Retina (tissue), 1 donor: ENCODE data around the gene WSB2.
"Not testable (repeated sequence)": the region's sequence is repeated elsewhere in the genome, so short reads cannot be mapped to it uniquely, and the experiment has no call there.

Experiments
- DNase-seq: peaks from one replicate; pipeline ENCODE4 v3.0.0-alpha.2; 2016

The WSB2 gene

DNA sequence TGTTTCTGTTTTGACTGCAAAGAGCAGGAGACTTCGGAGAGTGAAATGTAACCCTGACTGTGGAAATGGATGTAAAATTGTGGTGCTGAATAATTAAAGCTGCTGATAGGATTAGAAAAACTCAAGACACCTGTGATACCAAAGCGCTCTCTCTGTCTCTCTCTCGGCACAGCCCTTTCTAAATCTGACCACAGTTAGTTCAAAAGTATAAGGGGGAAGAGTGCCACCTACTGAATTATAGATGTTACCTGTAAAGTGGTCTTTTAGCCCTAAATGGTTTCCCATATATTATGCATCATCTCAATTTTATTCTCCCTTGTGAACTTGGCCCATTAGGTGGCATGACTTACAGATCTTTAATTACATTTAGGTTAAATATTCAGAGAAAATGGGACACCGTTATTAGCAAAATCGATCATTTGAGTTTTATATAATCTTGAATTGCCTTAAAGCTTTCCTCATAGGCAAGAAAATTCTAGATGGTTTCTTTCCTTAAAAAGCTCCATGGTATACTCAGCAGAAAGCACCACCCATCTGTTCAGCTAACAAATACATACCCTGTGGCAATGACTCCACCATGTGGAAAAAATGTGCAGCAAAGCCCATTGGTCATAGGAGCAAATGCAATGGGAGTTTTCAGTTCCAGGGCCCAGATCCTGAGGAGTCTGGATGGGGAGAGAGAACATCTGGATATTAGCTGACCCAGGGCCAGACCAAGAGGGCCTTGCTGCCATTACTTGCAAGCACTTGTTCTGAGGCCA is 26.4 kb downstream of the WSB2 start:
- DNase-seq: peak; percentile 56

DNA sequence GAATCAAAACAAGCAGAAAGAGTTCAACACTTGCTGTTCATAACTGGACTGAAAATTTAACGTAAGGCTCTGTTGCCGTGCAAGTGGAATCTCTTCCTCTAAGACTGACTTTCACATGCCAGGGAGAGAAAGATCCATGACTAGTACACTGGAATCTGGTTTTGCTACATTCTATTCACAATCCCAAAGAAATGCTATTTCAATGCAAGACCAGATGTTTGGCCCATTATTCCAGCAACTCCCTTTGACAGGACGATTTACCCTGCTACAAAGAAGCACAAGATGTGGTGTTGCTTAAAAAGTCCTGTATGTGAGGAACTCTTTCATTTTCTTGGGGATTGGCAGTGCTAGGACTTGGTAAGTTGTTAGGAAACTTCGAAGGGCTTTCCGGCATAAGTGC is 27.1 kb downstream of the WSB2 start:
- no peak for DNase-seq

DNA sequence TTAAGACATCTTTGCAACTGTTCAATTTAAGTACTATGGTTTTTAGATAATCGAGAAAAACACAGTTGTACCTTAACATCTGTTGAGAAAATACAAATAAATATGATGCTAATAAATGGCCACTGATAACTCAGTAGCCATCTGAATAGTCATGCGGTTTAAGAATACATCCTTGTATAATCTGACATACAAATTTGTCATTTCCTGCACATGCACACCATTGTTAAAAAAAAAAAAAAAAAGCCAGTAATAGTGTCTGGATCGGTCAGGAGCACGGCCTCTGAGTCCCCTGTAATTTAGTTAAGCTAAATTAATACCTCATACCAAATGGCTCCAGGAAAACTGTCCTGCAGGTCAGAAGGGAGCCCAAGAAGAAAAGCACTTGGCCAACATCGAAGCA is 27.7 kb downstream of the WSB2 start:
- no peak for DNase-seq

DNA sequence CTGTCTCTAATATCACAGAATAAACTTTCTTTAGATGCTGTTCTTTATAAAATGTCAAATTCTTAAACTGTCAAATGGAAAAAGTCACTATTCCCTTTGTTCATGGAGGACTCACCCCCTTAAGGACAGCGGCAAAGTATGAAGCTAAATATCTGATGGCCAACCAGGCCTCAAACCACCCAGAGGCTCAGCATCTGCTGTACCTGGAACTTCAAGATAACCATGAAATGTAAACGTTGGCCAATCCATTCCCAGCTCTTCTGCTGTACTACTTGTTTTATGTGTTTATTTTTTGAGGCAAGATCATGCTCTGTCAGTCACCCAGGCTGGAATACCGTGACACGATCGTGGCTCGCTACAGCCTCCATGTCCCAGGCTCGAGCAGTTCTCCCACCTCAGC is 28.8 kb downstream of the WSB2 start:
- no peak for DNase-seq

DNA sequence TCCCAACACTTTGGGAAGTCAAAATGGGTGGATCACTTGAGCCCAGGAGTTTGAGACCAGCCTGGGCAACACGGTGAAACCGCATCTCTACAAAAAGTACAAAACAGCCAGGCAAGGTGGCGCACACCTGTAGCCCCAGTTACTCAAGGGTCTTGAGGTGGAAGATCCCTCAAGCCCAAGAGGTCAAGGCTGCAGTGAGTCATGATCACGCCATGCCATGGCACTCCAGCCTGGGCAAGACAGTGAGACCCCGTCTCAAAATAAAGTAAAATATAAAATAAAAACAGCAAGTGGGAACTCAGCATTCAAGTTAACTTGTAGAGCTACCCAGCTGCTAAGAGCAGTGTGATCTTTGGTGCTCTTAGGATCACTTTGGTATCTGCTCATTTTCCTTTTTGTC is 31.8 kb downstream of the WSB2 start:
- no peak for DNase-seq

DNA sequence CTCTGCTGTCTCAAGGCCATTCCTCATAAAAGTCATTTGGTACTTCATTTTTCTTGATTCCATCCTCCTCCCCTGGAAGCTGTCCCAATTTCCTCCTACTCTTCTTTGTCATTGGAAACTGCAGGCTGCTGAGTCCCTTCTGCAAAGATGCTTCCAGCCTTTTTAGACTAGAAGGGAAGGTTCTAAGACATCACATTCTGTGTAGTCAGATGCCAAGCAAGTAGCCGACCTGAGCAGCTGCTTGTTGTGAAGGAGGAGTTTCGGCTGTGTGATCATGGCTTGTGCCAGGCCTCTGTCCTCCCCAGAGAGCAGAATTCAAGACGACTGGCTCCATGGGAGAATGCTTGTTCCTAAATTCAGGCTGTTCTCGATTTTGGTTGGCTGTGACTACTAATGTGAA is 35.8 kb downstream of the WSB2 start:
- no peak for DNase-seq

DNA sequence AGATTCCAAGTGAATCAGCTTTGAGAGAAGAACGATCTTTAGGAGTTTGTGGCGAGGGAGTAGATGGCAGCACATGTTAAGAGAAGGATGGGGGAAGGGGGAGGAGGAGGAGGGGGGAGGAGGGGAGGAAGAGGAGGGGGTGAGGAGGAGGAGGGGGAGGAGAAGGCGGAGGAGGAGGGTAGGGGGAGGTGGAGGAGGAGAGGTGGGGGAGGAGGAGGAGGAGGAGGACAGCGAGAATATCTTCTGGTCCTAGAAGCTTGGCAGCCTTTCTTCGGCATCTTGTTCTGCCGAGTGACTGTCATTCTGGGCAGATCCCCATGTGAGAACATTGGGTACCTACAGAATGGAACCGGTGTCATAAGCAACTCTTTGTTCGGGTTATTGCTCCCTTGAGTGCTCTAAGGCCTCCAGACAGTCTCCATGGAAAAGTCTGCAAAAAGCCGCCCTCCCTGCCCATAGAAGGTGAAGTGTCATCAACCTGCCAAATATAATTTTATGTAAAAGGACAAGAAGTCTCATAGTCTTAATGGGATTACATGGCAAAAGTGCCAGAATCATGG is 37.6 kb downstream of the WSB2 start:
- DNase-seq: peak; percentile 4

DNA sequence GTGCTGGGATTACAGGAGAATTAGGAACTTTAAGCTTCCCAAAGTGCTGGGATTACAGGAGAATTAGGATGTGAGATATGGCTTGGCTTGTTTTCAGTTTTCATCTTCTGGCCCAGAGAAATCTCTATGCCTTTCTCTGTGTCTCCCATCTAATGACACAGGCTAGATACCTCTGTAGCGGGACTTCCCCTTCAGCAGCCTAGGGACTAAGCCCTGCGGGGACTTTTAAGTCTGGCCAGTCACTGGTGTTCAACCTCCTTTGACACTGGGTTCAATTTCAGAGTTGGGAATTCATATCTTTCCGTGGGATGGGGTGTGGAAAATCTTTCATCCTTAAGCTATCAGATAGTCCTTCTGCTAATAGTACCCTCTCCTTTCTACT is 38.3 kb downstream of the WSB2 start:
- DNase-seq: peak; percentile 30

DNA sequence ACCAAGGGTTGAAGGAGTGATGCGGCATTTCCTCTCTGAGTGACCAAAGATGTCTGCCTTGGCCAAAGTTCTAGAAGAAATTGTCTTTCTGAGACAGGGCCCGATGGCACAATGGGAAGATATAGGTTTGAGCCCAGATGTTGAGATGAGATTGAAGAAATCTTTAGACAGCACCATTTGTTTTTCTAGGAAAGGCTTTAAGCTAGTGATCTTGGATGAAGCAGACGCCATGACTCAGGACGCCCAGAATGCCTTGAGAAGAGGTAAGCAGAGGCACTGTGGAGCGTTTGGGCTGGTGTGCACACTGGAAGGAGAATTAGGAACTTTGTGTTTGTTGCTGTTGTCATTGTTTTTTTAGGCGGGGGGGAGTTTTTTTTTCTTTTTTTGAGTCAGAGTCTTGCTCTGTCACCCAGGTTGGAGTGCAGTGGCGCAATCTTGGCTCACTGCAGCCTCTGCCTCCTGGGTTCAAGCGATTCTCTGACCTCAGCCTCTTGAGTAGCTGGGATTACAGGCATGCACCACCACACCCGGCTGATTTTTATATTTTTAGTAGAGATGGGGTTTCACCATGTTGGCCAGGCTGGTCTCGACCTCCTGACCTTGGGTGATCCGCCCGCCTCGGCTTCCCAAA is 38.8 kb downstream of the WSB2 start:
- DNase-seq: not testable (repeated sequence)

DNA sequence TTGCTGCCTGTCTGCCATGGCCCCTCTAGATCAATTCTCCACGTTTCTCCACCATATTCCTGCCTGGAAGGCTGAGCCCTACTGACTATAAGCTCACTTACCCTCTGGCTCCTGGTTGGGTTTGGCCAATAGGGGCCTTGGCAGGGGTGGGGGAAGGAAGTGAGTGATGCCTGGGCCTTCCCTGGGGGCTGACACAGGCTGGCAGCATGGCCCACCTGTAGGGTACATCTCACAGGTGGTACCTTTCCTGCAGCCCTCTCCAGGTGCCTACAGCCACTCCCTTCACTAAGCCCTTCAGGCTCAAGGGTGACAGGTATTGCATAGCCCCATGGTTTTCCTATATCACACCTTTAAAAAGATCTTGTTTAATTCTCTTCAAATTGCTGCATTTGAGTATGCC is 40.9 kb downstream of the WSB2 start:
- no peak for DNase-seq

DNA sequence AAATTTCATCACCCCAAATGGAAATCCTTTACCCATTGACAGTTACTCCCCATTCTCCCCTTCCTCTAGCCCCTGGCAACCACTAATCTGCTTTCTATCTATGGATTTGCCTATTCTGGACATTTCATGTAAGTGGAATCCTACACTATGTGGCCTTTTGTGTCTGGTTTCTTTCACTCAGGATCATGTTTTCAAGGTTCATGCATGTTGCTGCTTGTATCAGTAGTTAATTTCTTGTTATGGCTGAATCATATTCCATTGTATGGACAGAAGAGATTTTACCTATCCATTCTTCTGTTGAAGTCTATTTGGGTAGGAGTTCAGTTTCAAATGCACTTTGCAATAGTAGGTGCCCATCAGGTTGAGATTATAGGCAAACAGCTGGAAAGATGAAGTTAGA is 43.1 kb downstream of the WSB2 start:
- no peak for DNase-seq

DNA sequence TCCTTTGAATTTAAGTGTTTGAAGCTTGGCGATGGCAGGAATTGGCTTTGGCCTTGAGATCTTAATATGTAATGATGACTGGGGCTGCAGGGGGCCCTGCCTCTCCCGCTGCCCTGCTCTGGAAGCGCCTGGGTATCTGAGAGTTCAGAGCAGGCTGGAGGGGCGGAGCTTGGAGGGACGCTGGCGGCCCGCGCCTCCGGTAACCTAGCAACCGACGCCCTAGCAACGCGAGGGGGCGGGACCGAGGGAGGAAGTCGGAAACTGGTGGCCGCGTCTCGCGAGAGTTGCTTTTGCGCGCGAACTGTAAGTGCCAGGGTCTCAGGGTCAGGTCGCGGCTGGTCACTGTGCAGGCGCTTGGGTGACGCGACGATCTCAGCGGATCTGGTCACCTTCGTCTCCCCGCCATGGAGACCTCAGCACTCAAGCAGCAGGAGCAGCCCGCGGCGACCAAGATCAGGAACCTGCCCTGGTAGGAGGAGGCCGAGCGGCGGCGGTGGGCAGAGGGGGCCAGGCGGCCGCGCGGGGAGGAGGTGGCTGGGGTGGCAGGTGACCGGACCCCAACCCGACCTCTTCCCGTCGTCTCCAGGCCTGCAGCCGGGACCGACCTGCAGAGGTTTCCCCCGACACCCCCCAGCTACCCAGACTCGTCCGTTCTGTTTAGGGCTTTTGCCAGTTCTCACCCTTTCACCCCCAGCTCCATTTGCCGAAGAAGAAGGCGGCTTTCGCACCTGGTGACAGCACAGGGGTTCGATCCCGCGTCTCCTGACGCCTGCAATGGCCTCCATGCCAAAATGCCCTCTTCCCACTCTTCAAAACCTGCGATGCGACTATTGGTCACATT is 44.3 kb downstream of the WSB2 start, which contains the start of gene RFC5:
Gene RFC5 (plus strand): TSS at position 280 of the 841 bp plus-strand sequence. CDS start 125 bp downstream, at position 405.
- DNase-seq: peak; percentile 98

DNA sequence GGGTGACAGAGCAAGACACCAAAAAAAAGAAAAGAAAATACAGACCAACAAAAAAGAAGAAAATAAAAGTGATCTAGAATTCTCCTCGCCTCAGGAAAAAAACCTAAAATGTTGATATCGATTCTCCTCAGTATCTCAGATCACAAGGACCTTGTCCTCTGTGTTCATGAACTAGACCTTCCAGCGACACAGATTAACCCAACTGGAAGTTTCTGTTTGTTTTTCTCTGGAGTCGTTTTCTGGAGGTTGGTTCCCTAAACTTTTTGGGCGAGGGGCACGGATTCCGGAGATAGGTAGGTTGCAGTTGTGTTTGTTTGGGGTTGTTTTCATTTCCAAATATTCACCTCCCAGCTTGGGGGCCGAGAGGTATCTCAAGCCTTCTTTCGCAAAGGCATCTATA is 45.0 kb downstream of the WSB2 start:
- DNase-seq: no peak

DNA sequence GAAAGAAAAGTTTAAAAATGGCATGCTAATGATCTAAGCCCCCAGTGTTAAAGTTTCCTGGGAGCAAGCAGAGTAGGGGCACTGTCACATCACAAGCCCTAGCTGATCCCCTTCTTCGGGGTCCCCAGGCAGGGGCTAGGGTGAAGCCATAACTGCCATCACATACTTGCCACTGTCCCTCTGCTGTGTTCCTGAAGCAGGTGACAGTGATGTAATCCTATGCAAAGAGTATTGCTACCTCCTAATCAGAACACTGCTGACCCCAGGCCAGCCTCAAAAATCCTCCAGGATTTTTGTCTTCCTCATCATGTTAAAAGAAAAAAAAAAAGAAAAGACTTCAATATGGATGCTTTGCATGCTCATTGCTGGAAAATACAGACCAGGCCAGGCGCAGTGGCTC is 45.7 kb downstream of the WSB2 start:
- peak; percentile 5 for DNase-seq

DNA sequence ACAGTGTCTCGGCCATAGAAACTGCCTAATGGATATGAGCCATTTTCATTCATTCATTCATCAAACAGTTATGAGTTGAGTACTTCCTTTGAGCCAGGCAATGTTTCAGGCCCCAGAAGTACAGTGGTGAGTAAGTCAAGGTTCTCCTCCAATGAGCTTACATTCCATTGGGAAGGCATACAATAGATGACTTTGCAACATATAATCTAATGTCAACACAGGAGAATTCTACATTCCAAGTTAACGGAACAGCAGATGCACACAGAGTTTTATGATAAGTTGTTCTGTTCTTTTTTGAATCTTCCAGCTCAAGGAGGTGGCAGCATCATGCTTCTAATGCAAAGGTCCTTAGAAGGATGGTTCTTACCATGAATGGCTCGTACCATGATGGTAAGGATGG is 47.7 kb downstream of the WSB2 start:
- no peak for DNase-seq

DNA sequence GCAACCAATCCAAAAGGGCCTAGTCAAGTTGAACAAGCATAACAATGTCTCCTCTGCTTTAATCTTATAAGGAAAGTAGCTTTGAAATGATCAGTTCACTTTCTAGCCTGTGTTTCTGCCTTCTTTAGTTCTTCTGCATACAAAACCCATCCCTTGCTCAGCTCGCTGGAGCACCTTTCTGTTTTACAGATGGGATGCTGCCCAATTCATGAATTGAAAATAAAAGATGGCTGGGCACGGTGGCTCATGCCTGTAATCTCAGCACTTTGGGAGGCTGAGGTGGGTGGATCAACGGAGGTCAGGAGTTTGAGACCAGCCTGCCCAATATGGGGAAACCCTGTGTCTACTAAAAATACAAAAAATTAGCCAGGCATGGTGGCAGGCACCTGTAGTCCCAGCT is 49.0 kb downstream of the WSB2 start:
- no peak for DNase-seq

DNA sequence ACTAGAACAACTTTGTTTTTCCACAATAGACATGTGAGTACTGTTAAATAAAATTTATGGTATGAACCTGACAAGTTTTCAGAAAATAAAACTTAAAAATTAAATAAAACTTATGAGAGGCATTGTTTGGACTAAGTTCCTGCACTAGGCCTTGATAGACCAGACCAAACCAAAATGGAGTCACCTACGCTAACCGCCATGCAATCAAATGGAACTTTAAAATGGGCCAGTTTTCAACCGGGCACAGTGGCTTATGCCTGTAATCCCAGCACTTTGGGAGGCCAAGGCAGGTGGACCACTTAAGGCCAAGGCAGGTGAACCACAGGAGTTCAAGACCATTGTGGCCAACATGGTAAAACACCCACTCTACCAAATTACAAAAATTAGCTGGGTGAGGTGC is 49.6 kb downstream of the WSB2 start:
- DNase-seq: no peak

DNA sequence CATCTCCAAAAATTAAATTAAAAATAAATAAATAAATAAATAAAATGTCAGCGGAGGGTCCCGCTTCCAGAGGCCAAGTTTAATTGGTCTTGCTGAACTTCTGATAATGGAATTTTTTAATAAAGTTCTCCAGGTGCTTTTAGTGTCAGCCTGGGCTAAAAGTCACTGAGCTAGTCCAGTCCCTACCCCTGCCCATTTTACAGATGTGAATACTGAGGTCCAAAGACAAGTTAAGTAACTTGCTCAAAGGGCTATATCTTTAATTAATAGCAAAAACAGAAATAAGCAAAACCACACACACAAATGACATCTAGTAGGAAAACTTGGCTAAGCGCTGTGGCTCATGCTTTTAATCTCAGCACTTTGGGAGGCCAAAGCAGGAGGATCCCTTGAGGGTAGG is 50.1 kb downstream of the WSB2 start:
- DNase-seq: no peak

DNA sequence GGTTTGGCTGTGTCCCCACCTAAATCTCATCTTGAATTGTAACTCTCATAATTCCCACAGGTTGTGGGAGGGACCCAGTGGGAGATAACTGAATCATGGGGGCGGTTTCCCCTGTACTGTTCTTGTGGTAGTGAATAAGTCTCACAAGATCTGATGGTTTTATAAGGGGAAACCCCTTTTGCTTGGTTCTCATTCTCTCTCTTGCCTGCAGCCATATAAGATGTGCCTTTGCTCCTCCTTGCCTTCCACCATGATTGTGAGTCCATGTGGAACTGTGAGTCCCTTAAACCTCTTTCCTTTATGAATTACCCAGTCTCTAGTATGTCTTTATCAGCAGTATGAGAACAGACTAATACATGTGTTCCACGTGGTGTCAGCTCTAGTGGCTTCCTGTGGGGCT is 61.2 kb downstream of the WSB2 start:
- DNase-seq: not testable (repeated sequence)

DNA sequence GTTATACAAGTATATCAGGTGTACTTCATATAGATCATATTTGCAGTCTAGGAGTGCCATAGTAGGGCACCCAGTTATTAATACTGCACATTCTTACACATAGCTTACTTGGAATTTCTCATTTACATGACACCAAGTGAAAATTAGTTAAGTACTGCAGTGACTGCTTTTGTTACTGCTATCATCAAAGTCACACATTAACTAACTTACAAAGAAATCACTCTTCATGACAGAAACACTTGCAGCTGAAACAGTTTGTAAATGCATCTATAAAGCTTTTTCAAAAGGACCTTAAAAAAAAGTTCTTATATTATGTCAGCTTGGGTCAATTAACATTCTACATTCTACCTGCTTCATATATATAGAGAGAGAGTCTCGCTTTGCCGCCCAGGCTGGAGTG is 62.3 kb downstream of the WSB2 start:
- DNase-seq: no peak

DNA sequence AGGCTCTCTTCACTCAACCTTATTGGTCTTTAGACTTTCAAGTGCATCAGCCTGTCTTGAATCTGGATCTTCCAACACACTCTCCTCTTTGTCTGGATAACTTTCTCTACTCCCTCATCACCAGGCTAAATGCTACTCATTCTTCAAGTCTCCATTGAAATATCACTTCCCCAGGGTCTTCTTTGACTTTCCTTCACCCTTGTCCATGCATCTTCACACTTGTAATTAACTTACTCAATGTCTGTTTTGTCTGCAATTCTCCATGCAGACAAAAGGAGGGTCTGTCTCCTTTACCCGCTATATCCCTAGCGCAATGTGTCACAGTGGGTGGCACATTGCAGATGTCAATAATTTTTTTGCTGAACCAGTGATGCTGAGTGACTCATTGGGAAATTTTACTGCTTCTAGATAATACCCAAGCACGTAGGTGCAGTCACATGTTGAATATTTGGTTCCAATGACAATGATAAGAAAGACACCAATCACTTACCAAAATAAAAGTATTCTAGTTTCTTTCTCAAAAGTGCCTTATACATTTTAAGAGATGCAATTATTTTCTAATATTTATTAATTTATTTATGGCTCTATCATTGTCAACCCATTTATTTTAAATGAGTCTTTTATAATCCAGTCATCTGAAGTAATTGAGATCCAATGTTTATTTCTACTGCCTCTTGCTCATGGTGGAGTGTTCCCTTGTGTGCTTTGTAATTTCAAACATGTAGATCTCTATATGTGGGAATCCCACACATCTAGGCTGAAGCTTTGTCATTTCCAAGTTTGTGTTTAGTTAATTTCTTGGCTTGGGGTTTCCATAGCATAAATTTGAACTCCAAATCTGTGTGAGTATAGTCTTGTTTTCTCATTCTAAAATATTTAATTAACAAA is 66.2 kb downstream of the WSB2 start:
- no peak for DNase-seq

DNA sequence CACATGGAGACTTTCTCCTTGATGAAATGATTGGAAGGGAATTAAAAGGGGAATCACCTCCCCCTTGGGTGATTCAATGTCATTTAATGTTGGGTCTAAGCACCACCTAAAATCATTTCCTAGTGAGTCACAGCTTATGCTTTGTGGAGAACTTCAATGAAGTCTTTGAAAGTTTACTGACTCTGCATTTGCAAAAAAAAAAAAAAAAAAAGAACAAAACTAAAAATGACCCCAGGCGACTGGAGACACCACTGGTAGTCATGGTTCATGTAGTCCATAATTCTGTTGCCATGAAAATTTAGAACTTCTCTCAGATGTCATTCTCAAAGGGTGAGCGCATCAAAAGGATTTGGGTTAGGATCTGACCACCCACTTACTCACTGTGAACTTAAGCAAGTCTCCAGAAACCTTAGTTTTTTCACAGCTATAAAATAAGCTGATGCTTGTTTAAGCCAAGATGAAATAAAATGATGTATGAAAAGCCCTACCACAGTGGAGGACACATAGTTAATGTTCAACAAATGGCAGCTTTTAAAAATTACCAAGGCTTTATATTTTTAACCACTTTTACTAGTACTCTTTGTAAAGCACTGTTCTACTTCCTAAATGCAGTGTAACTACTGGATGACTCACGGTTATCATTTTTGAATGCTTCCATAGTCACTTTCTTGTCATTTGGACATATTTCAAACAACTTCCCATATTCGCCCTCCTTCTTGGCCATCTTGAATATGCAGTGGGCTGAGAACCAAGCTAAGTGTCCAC is 74.1 kb downstream of the WSB2 start:
- no peak for DNase-seq
